ENCODE measurements around the gene TSKS.

Gene TSKS

GRCh38 chr19:49792829-49793560 is 29.9 kb upstream of the TSKS start:
- DNase-seq = no peak

- DNase-seq = no peak
Measured at GRCh38 chr19:49791776-49792445, 28.8 kb upstream of the TSKS start.

GRCh38 chr19:49790866-49791265 is 27.8 kb upstream of the TSKS start:
- no peak for DNase-seq

GRCh38 chr19:49788857-49789256 is 25.8 kb upstream of the TSKS start:
- DNase-seq = no peak

GRCh38 chr19:49787746-49788145 is 24.6 kb upstream of the TSKS start:
- DNase-seq = no peak

GRCh38 chr19:49786376-49786820 is 23.3 kb upstream of the TSKS start:
- no peak for DNase-seq

- DNase-seq = no peak
Measured at GRCh38 chr19:49782515-49782914, 19.4 kb upstream of the TSKS start.

- DNase-seq = no peak
Measured at GRCh38 chr19:49781394-49781793, 18.3 kb upstream of the TSKS start.

GRCh38 chr19:49780861-49781260 is 17.8 kb upstream of the TSKS start:
- DNase-seq = no peak

- no peak for DNase-seq
Measured at GRCh38 chr19:49779731-49780555, 16.8 kb upstream of the TSKS start.

- DNase-seq = no peak
Measured at GRCh38 chr19:49776371-49776764, 13.3 kb upstream of the TSKS start.

GRCh38 chr19:49775742-49776370 is 12.8 kb upstream of the TSKS start:
- no peak for DNase-seq

- no peak for DNase-seq
Measured at GRCh38 chr19:49774969-49775368, 11.9 kb upstream of the TSKS start.

- DNase-seq = no peak
Measured at GRCh38 chr19:49773663-49774350, 10.7 kb upstream of the TSKS start.

GRCh38 chr19:49772850-49773432 is 9.8 kb upstream of the TSKS start:
- no peak for DNase-seq

- DNase-seq = no peak
Measured at GRCh38 chr19:49771674-49772139, 8.6 kb upstream of the TSKS start.

- no peak for DNase-seq
Measured at GRCh38 chr19:49770529-49770928, 7.4 kb upstream of the TSKS start.

GRCh38 chr19:49767967-49768581 is 5.0 kb upstream of the TSKS start:
- no peak for DNase-seq

- DNase-seq = no peak
Measured at GRCh38 chr19:49767381-49767780, 4.3 kb upstream of the TSKS start.

- no peak for DNase-seq
Measured at GRCh38 chr19:49766930-49767299, 3.8 kb upstream of the TSKS start, which contains the start of gene AP2A1. TSS of gene AP2A1 (plus strand) at chr19:49767001. CDS start at chr19:49767134, 133 bp downstream.

All from NCI-H2227 treated with DMSO at 0.1 percent for 48 hours (cell line).